Activated CD4-positive, alpha-beta T cell treated with anti-CD3 and anti-CD28 coated beads, Interleukin-2, amount 50 U/mL, for 48 hours (primary cell): ENCODE measurements around the gene NAT10.
"Not testable (repeated sequence)": the region's sequence is repeated elsewhere in the genome, so short reads cannot be mapped to it uniquely, and the experiment has no call there.

ENCODE experiments used
- DNase-seq, 2 experiments: peaks; one replicate each; pipeline ENCODE4 v3.0.0-alpha.2; 2020

NAT10 gene

GRCh38 chr11:34169686-34170085, 64.3 kb downstream of the NAT10 start:
- no peak for DNase-seq

GRCh38 chr11:34173050-34173449, 67.6 kb downstream of the NAT10 start:
- no peak for DNase-seq

DNA sequence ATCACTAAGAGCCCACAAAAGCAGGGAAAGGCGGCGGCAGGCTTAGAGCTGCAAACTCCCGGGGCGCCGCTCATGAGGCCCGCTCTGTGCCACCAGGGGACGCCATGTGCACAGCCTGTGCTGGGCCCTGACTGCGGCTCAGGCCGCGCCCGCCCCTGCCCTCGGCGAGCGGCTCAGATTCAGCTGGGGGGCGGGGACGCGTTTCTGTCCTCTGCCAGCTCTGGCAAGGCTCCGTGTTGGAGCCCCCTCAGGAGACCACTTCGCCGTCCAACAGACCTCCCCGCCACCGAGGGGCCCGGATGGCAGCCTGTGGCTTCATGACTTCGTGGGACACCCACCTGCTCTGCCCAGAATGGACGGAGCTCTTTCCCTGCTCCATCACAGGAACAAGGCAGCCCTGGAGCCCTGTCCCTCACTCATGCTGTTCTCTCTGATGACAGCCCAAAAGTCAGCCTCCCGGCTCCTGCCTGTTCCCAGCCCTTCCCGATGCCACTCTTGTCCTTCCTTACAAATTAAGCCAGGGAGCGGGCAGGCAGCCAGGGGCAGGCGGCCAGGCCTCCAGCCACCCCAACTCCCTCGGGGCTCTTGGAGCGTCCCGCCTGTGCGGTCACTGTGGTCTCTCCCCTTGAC, 69.1 kb downstream of the NAT10 start:
- DNase-seq = peak; percentile 85 to 89

DNA sequence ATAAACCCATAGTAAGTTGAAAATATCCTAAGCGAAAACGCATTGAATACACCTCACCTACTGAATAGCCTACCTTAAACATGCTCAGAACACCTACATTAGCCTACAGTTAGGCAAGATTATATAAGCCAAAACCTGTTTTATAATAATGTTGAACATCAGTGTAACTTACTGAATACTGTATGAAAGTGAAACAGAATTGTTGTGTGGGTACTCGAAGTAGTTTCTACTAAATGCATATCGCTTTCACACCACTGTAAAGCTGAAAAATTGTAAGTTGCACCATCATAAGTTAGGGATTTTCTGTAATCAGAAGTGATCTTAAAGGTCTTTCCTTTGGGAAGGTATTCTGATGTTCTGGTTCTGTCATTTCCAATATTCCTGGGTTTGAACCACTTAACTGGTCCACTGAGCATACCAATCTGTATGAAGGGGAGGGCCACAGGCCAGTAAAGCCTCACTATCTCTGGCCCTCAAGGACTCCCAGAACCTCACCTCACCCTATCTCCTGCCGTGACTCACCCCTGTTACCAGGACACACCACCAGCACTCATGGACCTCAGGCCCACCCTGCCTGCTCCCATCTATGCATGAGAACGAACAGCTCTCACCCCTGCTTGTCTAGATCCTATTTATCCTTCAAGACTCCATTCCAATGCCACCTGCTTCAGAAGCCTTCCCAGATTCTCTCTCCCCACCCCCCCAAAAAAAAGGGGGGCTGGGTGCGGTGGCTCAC, 70.0 kb downstream of the NAT10 start:
- no peak for DNase-seq

GRCh38 chr11:34176751-34177209, 71.4 kb downstream of the NAT10 start:
- no peak for DNase-seq

GRCh38 chr11:34178209-34178821, 72.9 kb downstream of the NAT10 start:
- no peak for DNase-seq

- DNase-seq = no peak
These were observed 73.7 kb downstream of the NAT10 start for GRCh38 chr11:34179026-34179675.

- DNase-seq = no peak
These were observed 74.8 kb downstream of the NAT10 start for GRCh38 chr11:34180040-34180813.

- not testable (repeated sequence) for DNase-seq
These were observed 75.4 kb downstream of the NAT10 start for GRCh38 chr11:34180814-34181165.

GRCh38 chr11:34181251-34181650, 75.8 kb downstream of the NAT10 start:
- no peak for DNase-seq

GRCh38 chr11:34181856-34182405, 76.5 kb downstream of the NAT10 start:
- no peak for DNase-seq

GRCh38 chr11:34182425-34182824, 77.0 kb downstream of the NAT10 start:
- no peak for DNase-seq

- no peak for DNase-seq
These were observed 77.7 kb downstream of the NAT10 start for GRCh38 chr11:34182921-34183685.

GRCh38 chr11:34183848-34184391, 78.5 kb downstream of the NAT10 start:
- DNase-seq = no peak

DNA sequence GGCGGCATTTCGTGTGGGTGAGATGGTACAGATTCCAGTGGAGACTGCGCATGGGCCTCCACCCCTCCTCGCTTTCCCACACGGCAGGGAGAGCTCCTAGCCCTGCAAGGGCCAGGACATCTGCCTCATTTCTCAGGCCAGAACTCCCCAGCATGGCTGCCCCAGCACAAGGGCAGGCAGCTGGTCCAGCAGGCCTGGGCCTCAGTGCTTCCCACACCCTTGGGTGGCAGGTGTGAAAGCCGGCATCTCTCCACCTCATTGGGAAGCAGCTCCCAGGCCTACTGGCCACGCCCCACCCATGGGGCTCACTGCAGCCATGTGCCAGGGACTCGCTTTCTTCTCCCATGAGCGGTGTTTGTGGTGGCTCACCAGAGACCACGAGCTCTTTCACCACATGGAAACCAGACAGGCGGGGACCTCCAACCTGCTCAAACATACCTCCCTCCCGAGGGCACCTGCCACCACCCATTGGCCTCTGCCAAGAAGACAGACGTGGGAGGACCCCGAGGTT, 79.1 kb downstream of the NAT10 start:
- no peak for DNase-seq

DNA sequence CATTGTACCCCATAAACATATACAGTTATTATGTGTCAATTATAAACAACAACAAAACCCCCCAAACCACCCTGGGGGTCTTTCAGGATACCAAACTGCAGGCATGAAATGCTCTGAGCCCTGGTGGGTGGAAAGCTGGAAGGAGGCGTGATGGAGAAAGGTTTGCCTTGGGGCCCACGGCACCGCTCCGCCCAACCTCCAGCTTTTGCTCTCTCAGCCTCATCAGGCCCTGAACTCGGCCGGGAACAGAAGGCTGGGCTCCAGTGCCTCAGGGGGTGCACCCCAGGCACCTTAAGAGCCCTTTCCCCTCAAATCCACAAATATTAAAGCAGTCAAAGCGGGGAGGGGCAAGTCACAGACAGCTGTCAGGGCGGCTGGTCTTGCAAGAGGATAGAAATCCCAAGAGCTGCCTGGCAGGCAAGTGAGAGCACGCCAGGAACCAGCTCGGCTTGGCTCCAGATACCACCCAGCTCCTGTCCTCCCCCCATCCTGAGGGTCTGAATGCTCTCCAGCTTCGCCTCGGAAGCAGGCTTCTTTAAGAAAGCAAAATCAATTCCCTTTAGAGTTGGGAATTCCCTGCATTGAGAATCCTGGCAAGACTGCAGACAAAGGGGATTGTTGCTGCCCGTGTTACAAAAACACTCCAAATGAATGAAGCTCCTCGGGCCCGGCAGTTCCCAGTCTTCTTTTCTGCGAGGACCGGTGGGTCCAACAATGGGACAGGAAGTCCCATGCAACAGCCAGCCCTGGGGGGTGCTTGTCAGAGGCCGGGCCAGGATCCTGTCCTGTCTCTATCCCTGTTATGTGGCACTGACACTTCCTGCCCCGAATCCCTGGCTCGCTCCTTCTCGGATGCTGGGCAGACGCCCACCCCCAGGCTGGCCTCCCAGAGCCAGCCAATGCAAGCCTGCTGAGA, 80.8 kb downstream of the NAT10 start:
- DNase-seq = no peak

DNA sequence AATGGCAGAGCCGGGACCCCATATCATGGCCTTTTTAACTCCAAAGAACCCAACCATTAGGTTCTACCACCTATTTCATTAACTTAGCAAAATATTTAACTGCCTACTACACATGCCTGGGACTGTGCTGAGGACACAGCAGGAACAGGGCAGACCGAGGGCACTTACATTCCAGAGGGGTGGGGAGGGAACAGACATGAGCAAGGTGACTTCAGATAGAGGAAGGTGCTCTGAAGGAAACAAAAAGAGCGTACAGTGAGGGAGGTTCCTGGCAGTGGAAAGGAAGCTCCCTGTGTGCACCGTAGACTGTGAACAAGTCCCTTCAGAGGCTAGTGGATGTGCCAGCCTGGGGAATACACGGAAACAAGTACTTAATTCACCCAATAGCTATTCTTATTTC, 82.8 kb downstream of the NAT10 start:
- no peak for DNase-seq

- DNase-seq = no peak
These were observed 83.8 kb downstream of the NAT10 start for GRCh38 chr11:34189191-34189590.

DNA sequence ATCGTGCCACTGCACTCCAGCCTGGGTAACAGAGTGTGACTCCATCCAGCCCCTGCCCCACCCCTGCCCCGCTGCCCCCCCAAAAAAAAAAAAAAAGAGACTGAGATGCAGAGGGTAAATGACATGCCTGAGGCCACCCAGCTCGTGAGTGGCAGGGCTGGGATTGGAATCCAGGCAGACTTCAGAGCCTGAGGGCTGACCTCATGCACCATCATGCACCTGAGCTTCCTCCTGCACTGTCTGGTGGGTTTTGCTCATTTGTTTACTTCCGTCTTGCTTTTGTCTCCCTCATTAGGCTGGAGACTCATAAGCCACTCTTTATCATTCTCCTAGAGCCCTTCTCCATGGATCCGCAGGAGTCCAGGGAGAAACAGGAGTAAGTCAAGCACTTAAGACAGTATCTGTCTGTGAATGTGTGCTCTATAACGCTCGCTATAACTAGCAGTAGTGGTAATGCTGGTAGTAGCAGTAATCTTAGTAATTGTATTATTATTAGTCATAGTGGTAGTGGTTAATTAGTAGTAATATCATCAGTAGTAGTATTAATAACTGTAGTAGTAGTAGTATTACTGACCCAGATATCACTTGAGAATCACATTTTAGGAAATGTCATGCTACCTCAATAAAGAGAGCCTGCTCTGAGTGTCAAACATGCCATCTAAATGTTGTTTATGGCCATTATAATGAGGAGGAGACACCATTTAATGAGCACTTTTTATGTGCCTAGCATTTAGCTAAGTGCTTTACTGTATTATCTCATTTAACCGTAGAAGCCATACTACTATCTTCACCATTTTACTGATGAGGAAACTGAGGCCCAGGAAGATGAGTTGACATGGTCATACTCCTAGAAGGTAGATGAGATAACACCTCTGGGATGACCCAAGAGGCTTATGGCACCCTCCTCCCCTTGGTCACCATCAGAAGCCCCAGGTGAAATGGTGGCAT, 85.0 kb downstream of the NAT10 start:
- no peak for DNase-seq
